ENCODE data around the gene ADCY2.

The ADCY2 gene

DNA sequence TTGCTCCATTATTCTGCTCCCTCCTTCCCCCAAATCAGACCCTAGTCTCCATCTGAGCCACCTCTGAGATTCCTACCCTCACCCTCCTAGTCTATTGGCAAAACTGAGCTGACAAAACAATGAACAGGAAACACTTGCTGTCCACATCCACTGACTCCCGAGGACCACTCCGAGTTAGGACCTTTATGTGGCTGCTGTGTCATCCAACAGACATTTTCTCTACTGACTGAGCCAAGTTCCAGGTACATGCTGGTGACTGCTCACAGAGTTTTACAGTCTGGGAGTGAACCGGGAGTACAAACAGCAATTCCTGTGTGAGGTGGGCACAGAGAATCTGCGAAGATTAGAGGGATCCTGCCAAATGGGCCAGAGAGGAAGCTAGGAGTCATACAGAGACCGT, 415.8 kb downstream of the ADCY2 start:
- no peak overlapping the region for H3K4me3 ChIP-seq (ENCODE audit: low read depth, low read length)
- TF ChIP-seq, protein P1, sequence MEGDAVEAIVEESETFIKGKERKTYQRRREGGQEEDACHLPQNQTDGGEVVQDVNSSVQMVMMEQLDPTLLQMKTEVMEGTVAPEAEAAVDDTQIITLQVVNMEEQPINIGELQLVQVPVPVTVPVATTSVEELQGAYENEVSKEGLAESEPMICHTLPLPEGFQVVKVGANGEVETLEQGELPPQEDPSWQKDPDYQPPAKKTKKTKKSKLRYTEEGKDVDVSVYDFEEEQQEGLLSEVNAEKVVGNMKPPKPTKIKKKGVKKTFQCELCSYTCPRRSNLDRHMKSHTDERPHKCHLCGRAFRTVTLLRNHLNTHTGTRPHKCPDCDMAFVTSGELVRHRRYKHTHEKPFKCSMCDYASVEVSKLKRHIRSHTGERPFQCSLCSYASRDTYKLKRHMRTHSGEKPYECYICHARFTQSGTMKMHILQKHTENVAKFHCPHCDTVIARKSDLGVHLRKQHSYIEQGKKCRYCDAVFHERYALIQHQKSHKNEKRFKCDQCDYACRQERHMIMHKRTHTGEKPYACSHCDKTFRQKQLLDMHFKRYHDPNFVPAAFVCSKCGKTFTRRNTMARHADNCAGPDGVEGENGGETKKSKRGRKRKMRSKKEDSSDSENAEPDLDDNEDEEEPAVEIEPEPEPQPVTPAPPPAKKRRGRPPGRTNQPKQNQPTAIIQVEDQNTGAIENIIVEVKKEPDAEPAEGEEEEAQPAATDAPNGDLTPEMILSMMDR (IDR thresholded peaks at IDR 0.05; ENCODE audit: borderline replicate concordance, insufficient read depth, low read depth, low read length), result no peak

DNA sequence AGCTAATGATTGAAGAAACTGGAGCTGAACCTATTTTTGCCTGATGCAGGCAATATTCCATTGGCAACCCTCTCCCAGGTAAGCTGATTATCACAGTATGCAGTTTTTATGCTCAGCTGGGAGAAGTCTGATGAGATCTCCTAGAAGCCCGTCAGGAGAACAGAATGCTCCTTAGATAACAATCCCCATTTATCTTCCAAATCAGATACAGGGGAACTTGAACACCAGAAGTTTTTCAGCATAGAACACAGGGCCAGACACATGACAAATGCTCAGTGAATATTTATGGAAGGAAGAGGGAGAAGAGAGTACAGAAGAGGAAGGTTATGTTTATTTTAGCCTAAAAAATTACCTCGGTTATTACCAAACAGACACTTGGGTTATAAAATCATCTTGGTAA, 417.1 kb downstream of the ADCY2 start:
- TF ChIP-seq, protein P1 (IDR thresholded peaks at IDR 0.05; ENCODE audit: borderline replicate concordance, insufficient read depth, low read depth, low read length), result no peak
- H3K4me3 ChIP-seq (ENCODE audit: low read depth, low read length), result no peak overlapping the region

- H3K4me3 ChIP-seq (ENCODE audit: low read depth, low read length), result no peak overlapping the region
- TF ChIP-seq, protein P1 (IDR thresholded peaks at IDR 0.05; ENCODE audit: borderline replicate concordance, insufficient read depth, low read depth, low read length), result no peak
Measured at GRCh38 chr5:7813576-7813975, 417.6 kb downstream of the ADCY2 start.

- TF ChIP-seq, protein P1 (IDR thresholded peaks at IDR 0.05; ENCODE audit: borderline replicate concordance, insufficient read depth, low read depth, low read length), result no peak
- no peak overlapping the region for H3K4me3 ChIP-seq (ENCODE audit: low read depth, low read length)
Measured at GRCh38 chr5:7814816-7815215, 418.9 kb downstream of the ADCY2 start.

DNA sequence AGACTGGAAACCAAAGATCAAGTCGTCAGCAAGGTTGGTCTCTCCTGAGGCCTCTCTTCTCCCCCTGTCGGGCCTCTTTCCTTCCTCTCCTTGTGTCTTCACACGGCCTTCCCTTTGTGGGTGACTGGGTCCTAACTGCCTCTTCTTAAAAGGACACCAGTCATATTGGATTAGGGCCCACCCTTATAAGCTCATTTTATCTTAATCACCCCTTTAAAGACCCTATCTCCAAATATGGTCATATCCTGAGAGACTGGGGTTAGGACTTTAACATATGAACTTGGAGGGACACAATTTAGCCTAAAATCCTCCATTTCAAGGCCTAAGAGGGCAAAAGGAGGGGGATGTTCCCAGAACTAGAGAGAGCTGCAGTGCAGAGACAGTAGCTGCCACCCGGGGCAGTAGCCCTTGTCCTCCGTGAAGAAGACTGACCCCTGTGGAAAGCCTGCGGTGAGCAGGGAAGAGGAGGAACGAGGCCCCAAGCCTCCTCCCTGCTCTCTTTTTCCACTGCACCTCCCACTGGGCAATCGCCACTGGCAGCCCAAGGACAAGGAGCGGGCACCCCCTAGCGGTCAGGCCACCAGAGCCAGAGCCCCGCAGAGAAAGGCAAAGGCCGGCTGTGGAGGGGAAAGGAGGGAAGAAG, 420.1 kb downstream of the ADCY2 start:
- TF ChIP-seq, protein P1 (IDR thresholded peaks at IDR 0.05; ENCODE audit: borderline replicate concordance, insufficient read depth, low read depth, low read length), result peak; percentile 97
- no peak overlapping the region for H3K4me3 ChIP-seq (ENCODE audit: low read depth, low read length)

DNA sequence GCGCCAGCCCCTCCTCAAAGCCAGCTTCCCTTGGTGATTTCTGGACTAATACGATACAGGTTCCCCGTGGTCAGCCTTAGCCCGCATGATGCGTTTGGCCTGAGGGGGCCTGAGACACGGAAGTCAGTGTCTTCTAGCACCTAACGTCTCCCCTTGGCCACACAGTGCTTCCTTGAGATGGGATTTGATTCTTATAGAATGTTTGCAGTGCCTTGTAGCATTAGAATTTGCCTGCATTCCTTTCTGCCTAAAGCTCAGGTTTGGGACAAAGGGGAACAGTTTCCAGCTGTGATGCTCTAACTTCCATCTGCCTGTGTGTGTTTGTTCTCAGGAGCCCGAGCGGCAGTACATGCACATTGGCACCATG, 420.6 kb downstream of the ADCY2 start:
- TF ChIP-seq, protein P1 (IDR thresholded peaks at IDR 0.05; ENCODE audit: borderline replicate concordance, insufficient read depth, low read depth, low read length), result no peak
- H3K4me3 ChIP-seq (ENCODE audit: low read depth, low read length), result no peak overlapping the region

DNA sequence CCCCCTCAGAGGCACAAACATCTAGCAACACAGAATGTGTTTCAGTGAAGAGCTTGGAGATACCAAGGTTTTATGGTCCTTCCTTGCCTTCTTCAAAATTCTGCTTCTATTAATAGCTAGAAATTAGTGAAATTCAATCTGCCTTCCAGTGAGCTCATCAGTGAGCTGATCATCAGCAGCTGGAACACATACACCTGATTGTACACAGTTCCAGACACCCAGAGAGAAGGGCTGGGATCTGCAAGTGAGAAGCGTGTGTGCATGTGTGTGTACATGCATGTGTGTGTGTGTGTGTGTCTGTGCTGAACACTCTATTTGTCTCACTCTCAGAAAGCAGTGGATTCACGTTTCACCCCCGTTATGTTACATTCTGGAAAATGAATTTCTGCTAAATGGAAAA, 426.5 kb downstream of the ADCY2 start:
- TF ChIP-seq, protein P1 (IDR thresholded peaks at IDR 0.05; ENCODE audit: borderline replicate concordance, insufficient read depth, low read depth, low read length), result no peak
- H3K4me3 ChIP-seq (ENCODE audit: low read depth, low read length), result no peak overlapping the region
